Stimulated activated effector memory CD8-positive, alpha-beta T cell treated with anti-CD3 and anti-CD28 coated beads, Interleukin-12 subunit alpha, Interleukin-12 subunit beta, amount 100 ng/mL, for 72 hours (primary cell): Measurements from ENCODE around the gene KIT.
"Not testable (repeated sequence)": the region's sequence is repeated elsewhere in the genome, so short reads cannot be mapped to it uniquely, and the experiment has no call there.

ENCODE experiments used
- ATAC-seq: fragments of 150-1000 bp; cut with Tn5 transposase; 2 replicates; pipeline ENCODE4 v1.10.0; 2021
- DNase-seq, 2 donors: peaks; one replicate each; pipeline ENCODE4 v3.0.0; 2021 to 2022; ENCODE audit warnings: low spot score in 2 of 2
- H3K27ac Mint-ChIP-seq: one replicate; pipeline ENCODE4 v1.8.0; 2022; ENCODE audit warnings: mild to moderate bottlenecking, mixed read lengths
- H3K36me3 Mint-ChIP-seq: one replicate; pipeline ENCODE4 v1.8.0; 2022; ENCODE audit warnings: mild to moderate bottlenecking, mixed read lengths
- H3K4me1 Mint-ChIP-seq: one replicate; pipeline ENCODE4 v1.8.0; 2022; ENCODE audit warnings: mixed read lengths
- H3K4me3 Mint-ChIP-seq: one replicate; pipeline ENCODE4 v1.8.0; 2022; ENCODE audit warnings: mild to moderate bottlenecking, mixed read lengths
- H3K9me3 Mint-ChIP-seq: one replicate; pipeline ENCODE4 v1.8.0; 2022; ENCODE audit warnings: mixed read lengths

The KIT gene

GRCh38 chr4:54657551-54658251 lies at the start of gene KIT:
Gene KIT (plus strand): TSS chr4:54657957. CDS start chr4:54658015, 58 bp downstream.
- peaks cover 6% of the 10 kb centered on the region for H3K4me1 Mint-ChIP-seq
- peak within 1 kb of the TSS; percentile 76 for H3K4me3 Mint-ChIP-seq
- peak; percentile 48 for ATAC-seq
- H3K36me3 Mint-ChIP-seq = no peaks in the 10 kb centered on the region
- no peak for DNase-seq
- no peaks in the 10 kb centered on the region for H3K9me3 Mint-ChIP-seq
- no peak within 1 kb of the TSS for H3K27ac Mint-ChIP-seq

DNA sequence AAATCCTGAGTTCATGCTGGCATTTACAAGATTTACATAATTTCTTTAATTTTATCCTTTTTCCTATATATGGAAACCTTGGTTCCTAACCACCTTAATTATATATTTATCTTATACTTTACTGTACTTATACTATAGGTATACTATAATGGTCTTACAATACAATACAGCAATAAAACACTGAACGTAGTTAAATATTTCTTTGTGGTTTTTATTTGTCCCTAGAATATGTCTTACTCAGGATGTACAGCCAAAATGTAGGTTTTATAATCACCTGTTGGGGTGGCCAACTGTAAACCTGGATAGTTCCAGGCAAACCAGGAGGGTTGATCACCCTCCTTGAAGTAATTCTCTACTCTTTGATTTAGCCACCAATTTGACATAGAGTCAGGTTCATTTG lies 48.4 kb upstream of the KIT start:
- DNase-seq = no peak
- Mint-ChIP-seq H3K4me3 (no peak overlapping the region), H3K4me1 (no peaks in the 10 kb centered on the region), H3K36me3 (no peaks in the 10 kb centered on the region), H3K9me3 (no peaks in the 10 kb centered on the region), H3K27ac (no peak overlapping the region)
- ATAC-seq = no peak

DNA sequence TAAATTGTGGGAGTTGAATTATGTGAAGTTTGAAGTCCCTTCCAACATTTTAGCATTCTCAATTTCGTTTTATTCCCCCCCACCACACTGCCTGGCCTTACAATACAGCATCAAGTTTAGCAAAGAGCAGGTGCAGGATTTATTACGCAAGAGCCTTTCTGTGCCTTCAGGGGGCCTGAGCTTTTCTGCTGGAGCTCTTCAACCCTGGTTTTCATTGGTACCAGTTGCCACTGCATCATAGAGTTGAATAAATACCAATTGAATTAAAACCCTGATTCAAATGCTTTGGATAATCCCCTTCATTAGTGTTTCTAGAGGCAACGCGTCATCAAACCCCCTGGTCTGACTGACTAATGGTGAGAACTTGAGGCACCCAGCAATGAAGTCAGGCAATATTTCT lies 43.6 kb upstream of the KIT start:
- no peak for DNase-seq
- no peak for ATAC-seq
- H3K27ac Mint-ChIP-seq = no peak overlapping the region
- no peaks in the 10 kb centered on the region for H3K36me3 Mint-ChIP-seq
- H3K4me1 Mint-ChIP-seq = no peaks in the 10 kb centered on the region
- H3K9me3 Mint-ChIP-seq = no peaks in the 10 kb centered on the region
- no peak overlapping the region for H3K4me3 Mint-ChIP-seq

DNA sequence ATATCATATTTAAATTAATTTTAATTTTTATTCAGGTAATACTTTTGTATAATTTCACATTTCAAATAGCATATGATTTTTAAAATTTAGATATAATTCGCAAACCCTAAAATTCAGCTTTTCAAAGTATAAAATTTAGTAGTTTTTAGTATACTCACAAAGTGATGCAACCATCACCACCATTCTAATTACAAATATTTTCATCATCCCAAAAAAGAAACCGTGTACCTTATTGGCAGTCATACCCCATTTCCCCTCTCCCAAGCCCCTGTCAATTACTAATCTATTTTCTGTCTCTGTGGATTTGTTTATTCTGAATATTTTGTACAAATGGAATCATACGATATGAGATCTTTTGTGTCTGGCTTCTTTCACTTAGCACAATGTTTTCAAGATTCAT lies 37.0 kb upstream of the KIT start:
- H3K9me3 Mint-ChIP-seq = peaks cover 3% of the 10 kb centered on the region
- H3K36me3 Mint-ChIP-seq = no peaks in the 10 kb centered on the region
- no peaks in the 10 kb centered on the region for H3K4me1 Mint-ChIP-seq
- no peak overlapping the region for H3K27ac Mint-ChIP-seq
- DNase-seq (no peak), ATAC-seq (no peak)
- H3K4me3 Mint-ChIP-seq = no peak overlapping the region

DNA sequence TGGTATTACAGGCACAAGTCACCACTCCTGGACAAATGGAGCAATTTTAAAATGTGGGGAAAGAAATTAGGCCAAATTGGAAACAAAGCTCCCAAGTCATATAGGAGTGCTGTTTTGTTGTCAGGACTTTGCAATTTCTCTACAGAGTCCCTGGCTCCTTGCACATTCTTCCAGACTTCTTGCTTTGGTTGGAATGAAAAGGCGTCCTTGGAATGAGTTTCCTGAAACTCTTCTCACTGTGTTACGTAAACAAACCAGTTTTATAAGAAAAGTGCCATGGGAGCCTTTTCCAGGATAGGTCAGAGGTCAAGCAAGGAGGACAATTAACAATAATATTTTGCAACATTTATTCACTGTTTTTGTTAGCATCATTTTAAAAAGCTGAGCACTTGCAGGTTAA lies 32.4 kb upstream of the KIT start:
- Mint-ChIP-seq H3K36me3 (no peaks in the 10 kb centered on the region), H3K4me3 (no peak overlapping the region), H3K9me3 (peaks cover 3% of the 10 kb centered on the region), H3K27ac (no peak overlapping the region), H3K4me1 (peaks cover 2% of the 10 kb centered on the region)
- ATAC-seq = no peak
- no peak for DNase-seq

DNA sequence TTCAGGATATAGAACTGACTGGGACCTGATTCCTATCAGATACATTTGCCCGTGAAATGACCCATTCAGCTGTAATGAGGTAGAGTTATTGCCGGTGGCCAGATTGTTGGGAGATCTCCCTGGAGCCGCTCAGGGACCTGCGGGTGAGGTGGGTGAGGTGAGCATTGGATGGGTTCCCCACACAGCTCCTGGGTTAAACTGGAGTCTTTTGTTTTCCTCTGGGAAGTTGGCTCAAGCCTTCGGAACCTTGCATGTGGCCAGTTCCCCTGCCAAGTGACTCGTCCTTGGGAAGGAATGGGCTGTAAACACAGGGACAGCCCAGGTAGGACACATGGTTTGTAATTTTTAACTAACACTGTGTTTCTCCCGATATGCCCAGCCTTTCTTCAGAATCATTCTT lies 31.6 kb upstream of the KIT start:
- no peak for ATAC-seq
- H3K36me3 Mint-ChIP-seq = no peaks in the 10 kb centered on the region

DNA sequence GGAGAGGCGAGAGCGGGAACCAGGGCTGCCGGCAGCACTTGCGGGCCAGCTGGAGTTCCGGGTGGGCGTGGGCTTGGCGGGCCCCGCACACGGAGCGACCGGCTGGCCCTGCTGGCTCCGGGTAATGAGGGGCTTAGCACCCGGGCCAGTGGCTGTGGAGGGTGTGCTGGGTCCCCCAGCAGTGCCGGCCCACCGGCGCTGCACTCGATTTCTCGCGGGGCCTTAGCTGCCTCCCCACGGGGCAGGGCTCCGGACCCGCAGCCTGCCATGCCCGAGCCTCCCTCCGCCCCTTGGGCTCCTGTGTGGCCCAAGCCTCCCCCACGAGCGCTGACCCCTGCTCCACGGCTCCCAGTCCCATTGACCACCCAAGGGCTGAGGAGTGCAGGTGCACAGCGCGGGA lies 25.2 kb upstream of the KIT start:
- Mint-ChIP-seq H3K4me1 (peaks cover 16% of the 10 kb centered on the region), H3K4me3 (no peak overlapping the region), H3K27ac (no peak overlapping the region), H3K9me3 (no peaks in the 10 kb centered on the region), H3K36me3 (no peaks in the 10 kb centered on the region)
- no peak for ATAC-seq
- DNase-seq = no peak

More for the DNA sequence above, 31.6 kb upstream of the KIT start:
- H3K4me3 Mint-ChIP-seq = no peak overlapping the region
- DNase-seq = no peak
- peaks cover 3% of the 10 kb centered on the region for H3K9me3 Mint-ChIP-seq
- peaks cover 10% of the 10 kb centered on the region for H3K4me1 Mint-ChIP-seq
- H3K27ac Mint-ChIP-seq = no peak overlapping the region

DNA sequence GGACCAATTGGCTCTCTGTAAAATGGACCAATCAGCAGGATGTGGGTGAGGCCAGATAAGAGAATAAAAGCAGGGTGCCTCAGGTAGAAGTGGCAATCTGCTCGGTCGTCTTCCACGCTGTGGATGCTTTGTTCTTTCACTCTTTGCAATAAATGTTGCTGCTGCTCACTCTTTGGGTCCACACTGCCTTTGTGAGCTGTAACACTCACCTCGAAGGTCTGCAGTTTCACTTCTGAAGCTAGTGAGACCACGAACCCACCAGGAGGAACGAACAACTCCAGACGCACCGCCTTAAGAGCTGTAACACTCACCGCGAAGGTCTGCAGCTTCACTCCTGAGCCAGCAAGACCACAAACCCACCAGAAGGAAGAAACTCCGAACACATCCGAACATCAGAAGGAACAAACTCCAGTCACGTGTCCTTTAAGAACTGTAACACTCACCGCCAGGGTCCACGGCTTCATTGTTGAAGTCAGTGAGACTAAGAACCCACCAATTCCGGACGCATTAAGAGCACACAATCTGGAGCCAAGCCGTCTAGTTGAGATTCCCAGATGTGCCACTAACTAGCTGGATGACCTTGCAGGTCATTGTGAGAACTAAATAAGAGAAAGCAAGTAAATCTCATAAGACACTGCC lies 24.5 kb upstream of the KIT start:
- ATAC-seq, H3K9me3 Mint-ChIP-seq, DNase-seq, H3K36me3 Mint-ChIP-seq, H3K27ac Mint-ChIP-seq: not testable (repeated sequence)
- Mint-ChIP-seq H3K4me3 (peak overlapping the region; percentile 42), H3K4me1 (peaks cover 16% of the 10 kb centered on the region)

- Mint-ChIP-seq H3K9me3 (no peaks in the 10 kb centered on the region), H3K4me1 (peaks cover 15% of the 10 kb centered on the region), H3K4me3 (no peak overlapping the region), H3K36me3 (no peaks in the 10 kb centered on the region), H3K27ac (no peak overlapping the region)
- ATAC-seq (no peak), DNase-seq (no peak)
These were observed 22.4 kb upstream of the KIT start for GRCh38 chr4:54635318-54635717.

DNA sequence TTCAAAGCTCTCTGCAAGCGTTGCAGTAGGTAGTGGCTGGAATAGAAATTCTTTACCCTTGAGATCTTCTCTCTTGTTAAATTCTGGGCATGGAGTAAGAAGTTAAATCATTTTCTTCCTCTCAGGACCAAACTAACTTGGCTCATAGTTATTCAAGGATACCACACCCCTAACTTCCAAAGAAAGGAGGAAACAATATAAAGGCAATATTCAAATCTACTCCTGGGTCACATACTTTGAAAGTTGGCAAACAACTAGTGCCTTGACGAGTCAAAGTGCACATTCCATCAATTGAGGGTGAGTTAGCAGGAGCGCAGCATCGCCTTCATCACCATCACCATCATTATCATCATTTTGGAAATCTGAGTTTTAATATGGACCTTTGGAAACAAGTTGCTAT lies 20.4 kb upstream of the KIT start:
- DNase-seq = no peak
- no peak overlapping the region for H3K27ac Mint-ChIP-seq
- H3K4me1 Mint-ChIP-seq = peaks cover 6% of the 10 kb centered on the region
- no peaks in the 10 kb centered on the region for H3K36me3 Mint-ChIP-seq
- H3K4me3 Mint-ChIP-seq = no peak overlapping the region
- H3K9me3 Mint-ChIP-seq = no peaks in the 10 kb centered on the region
- no peak for ATAC-seq

- not testable (repeated sequence) for H3K36me3 Mint-ChIP-seq, H3K4me1 Mint-ChIP-seq, H3K9me3 Mint-ChIP-seq, H3K27ac Mint-ChIP-seq, ATAC-seq, H3K4me3 Mint-ChIP-seq, DNase-seq
These were observed 16.7 kb upstream of the KIT start for GRCh38 chr4:54641101-54641500.

- ATAC-seq (no peak), DNase-seq (no peak)
- Mint-ChIP-seq H3K9me3 (no peaks in the 10 kb centered on the region), H3K4me3 (no peak overlapping the region), H3K4me1 (no peaks in the 10 kb centered on the region), H3K36me3 (no peaks in the 10 kb centered on the region), H3K27ac (no peak overlapping the region)
These were observed 14.6 kb upstream of the KIT start for GRCh38 chr4:54643172-54643571.

DNA sequence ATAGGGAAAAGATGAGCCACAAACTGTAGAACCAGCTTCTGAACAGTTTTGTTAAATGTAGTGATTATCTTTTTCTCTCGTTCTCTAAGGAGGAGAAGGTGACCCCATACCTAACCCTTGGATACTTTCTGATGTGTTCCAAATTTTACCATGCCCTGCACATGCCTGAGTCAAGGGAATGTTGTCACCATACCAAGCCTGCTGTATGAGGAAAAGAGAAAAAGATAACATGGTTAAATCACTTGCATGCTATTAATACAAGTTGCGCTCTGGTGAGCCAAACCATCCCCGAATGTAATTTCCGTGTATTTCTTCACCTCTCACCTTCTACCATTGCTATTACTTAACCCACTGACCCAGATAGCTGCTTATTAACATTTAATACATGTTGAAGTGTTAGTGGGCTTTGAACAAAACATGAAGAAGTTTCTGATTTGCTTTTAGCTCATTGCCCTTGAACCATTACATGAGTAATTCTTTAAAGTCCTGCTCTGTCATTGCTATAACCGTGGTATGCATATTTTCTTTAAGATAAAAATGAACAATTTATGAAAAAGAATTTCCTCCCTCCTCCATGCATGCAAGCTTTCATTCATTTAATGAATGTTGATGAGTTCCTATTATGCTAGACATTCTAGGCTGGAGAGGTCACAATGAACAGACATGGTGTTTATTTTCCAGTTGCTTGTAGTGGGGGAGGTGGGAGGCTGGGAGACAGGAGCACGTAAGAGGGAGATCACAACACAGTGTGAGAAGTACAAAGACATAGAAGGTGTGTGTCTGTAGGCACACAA lies 13.6 kb upstream of the KIT start:
- no peak for DNase-seq
- Mint-ChIP-seq H3K36me3 (no peaks in the 10 kb centered on the region), H3K4me1 (no peaks in the 10 kb centered on the region), H3K9me3 (no peaks in the 10 kb centered on the region), H3K4me3 (no peak overlapping the region), H3K27ac (no peak overlapping the region)
- ATAC-seq = no peak

DNA sequence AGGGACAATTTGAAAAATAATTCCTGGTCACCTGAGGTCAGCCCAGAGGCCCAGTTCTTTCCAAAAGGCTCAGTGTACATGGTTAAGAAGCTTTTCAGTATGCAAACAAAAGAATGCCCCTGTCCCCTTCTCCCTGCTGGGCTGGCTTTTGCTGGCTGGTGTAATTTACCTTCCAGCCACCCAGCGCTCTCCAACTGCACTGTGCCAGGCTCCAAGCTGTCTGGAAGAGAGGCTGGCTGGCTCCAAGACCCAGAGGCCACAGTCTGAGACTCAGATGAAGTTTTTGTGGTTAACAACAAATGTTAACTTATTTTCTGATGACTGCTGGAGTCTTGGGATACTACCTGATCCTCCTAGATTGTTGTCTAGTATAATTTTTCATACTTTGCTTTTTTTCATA lies 11.9 kb upstream of the KIT start:
- Mint-ChIP-seq H3K4me3 (no peak overlapping the region), H3K9me3 (no peaks in the 10 kb centered on the region), H3K36me3 (no peaks in the 10 kb centered on the region), H3K4me1 (no peaks in the 10 kb centered on the region), H3K27ac (no peak overlapping the region)
- no peak for ATAC-seq
- no peak for DNase-seq

- ATAC-seq (no peak), DNase-seq (no peak)
- Mint-ChIP-seq H3K9me3 (no peaks in the 10 kb centered on the region), H3K27ac (no peak overlapping the region), H3K4me1 (no peaks in the 10 kb centered on the region), H3K4me3 (no peak overlapping the region), H3K36me3 (no peaks in the 10 kb centered on the region)
These were observed 10.7 kb upstream of the KIT start for GRCh38 chr4:54647070-54647469.

- no peaks in the 10 kb centered on the region for H3K4me1 Mint-ChIP-seq
- no peak overlapping the region for H3K4me3 Mint-ChIP-seq
- H3K9me3 Mint-ChIP-seq = no peaks in the 10 kb centered on the region
- DNase-seq (no peak), ATAC-seq (no peak)
- no peaks in the 10 kb centered on the region for H3K36me3 Mint-ChIP-seq
- H3K27ac Mint-ChIP-seq = no peak overlapping the region
These were observed 6.7 kb upstream of the KIT start for GRCh38 chr4:54651050-54651449.
